Measurements from ENCODE around the gene SULT1A3.
"Not testable (repeated sequence)": the region's sequence is repeated elsewhere in the genome, so short reads cannot be mapped to it uniquely, and the experiment has no call there.

SULT1A3 gene

DNA sequence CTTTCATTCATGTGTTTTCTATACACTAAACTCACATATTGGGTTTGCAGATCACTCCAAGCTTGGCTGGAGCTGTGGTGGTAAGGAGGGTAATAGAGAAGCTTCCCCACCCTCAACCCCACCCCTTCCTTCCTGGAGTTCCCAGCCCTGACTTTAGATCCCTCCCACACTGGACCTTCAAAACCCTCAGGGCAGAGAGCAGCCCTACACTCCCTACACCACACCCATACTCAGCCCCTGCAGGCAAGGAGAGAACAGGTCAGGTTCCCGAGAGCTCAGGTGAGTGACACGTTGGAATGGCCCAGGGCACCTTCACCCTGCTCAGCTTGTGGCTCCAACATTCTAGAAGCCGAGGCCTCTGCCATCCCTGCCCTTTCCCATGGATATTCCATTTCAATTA lies at the start of gene SULT1A3:
Gene SULT1A3 (plus strand): TSS at position 207 of the 400 bp plus-strand sequence. CDS start 1,474 bp downstream, outside the sequence.
- not testable (repeated sequence) for DNase-seq

DNA sequence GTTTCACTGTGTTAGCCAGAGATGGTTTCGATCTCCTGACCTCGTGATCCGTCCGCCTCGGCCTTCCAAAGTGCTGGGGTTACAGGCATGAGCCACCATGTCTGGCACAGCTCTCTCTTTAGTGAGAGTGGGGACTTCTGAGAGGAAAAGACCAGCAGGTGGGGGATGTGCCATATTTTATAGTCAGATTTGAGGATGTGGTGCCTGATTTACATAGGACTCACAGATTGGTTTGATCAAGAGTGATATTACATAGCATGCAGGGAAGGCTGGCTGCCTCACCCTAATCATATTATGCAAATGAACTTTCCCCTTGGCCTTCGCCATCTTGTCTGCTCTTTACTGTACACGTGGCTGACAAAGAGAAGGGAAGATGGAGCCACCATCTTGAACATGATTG lies 48.0 kb upstream of the SULT1A3 start:
- DNase-seq = no peak

DNA sequence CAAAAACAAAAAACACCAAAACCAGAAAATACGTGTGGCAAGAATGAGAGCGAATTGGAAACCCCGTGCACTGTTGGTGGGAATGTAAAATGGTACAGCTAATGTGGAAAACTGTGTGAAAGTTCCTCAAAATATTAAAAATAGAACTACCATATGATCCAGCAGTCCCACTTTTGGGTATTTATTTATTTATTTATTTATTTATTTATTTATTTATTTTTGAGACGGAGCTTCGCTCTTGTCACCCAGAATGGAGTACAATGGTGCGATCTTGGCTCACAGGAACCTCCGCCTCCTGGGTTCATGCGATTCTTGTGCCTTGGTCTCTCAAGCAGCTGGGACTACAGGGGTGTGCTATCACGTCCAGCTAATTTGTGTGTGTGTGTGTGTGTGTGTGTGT lies 46.5 kb upstream of the SULT1A3 start:
- no peak for DNase-seq

DNA sequence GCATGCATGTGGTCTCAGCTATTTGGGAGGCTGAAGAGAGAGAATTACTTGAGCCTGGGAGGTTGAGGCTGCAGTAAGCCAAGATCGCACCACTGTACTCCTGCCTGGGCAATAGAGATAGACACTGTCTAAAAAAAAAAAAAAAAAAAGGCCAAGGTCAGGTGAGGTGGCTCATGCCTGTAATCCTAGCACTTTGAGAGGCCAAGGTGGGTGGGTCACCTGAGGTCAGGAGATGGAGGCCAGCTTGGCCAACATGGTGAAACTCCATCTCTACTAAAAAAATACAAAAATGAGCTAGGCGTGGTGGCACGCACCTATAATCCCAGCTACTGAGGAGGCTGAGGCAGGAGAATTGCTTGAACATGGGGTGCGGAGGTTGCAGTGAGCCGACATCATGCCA lies 43.9 kb upstream of the SULT1A3 start:
- no peak for DNase-seq

DNA sequence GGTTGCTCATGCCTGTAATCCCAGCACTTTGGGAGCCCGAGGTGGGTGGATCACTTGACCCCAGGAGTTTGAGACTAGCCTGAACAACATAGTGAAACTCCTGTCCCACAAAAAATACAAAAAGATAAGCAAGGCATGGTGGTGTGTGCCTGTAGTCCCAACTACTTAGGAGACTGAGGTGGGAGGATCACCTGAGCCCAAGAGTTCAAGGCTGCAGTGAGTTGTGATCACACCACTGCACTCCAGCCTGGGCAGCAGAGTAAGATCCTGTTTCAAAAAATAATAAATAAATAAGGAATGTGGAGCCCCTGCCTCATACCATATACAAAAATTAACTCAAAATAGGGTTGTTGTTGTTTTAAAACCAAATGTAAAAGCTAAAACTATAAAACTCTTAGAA lies 41.8 kb upstream of the SULT1A3 start:
- no peak for DNase-seq

DNA sequence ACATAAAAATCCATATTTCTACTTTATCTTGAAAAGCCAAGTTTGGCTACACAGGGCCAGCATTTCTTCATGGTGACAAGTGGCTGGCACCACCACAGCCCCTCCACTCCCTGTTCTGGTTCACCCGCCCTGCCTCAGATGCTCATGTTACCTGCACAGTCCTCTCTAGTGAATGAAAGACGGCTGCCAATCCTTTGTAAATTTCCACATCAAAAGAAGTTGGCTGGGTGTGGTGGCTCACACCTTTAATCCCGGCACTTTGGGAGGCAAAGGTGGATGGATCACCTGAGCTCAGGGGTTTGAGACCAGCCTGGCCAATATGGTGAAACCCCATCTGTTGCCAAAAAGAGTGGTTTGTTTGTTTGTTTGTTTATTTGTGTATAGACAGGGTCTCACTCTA lies 35.5 kb upstream of the SULT1A3 start:
- DNase-seq = no peak

DNA sequence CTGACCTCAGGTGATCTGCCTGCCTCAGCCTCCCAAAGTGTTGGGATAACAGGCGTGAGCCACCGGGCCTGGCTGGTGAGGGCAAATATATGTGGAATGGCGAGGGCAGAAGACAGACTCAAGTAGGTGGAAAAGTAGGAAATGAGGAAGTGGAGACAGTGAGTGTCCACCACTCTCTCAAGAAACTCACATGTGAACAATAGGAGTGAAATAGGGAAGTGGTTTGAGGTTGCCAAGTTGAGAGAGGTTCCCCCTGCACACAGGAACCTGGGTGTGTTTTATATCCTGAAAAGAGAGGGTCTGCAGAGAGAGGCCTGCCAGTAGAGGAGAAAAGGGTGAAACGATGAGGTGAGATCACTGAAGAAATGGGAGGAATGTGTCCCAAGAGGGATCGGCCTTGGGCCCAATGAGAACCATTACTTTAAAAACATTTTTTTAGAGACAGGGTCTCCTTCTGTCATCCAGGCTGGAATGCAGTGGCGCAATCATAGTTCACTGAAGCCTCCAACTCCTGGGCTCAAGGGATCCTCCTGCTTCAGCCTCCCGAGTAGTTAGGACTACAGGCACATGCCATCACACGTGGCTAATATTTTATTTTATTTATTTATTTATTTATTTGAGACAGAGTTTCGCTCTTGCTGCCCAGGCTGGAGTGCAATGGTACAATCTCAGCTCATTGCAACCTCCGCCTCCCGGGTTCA lies 32.7 kb upstream of the SULT1A3 start:
- peak; percentile 8 for DNase-seq

DNA sequence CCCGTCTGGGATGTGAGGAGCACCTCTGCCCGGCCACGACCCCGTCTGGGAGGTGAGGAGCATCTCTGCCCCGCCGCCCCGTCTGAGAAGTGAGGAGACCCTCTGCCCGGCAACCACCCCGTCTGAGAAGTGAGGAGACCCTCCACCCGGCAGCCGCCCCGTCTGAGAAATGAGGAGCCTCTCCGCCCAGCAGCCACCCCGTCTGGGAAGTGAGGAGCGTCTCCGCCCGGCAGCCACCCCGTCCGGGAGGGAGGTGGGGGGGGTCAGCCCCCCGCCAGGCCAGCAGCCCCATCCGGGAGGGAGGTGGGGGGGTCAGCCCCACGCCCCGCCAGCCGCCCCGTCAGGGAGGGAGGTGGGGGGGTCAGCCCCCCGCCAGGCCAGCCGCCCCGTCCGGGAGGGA lies 30.3 kb upstream of the SULT1A3 start:
- DNase-seq = not testable (repeated sequence)

DNA sequence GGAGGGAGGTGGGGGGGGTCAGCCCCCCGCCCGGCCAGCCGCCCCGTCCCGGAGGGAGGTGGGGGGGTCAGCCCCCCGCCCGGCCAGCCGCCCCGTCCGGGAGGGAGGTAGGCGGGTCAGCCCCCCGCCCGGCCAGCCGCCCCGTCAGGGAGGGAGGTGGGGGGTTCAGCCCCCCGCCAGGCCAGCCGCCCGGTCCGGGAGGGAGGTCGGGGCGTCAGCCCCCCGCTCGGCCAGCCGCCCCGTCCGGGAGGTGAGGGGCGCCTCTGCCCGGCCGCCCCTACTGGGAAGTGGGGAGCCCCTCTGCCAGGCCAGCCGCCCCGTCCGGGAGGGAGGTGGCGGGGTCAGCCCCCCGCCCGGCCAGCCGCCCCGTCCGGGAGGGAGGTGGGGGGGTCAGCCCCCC lies 29.6 kb upstream of the SULT1A3 start:
- not testable (repeated sequence) for DNase-seq

DNA sequence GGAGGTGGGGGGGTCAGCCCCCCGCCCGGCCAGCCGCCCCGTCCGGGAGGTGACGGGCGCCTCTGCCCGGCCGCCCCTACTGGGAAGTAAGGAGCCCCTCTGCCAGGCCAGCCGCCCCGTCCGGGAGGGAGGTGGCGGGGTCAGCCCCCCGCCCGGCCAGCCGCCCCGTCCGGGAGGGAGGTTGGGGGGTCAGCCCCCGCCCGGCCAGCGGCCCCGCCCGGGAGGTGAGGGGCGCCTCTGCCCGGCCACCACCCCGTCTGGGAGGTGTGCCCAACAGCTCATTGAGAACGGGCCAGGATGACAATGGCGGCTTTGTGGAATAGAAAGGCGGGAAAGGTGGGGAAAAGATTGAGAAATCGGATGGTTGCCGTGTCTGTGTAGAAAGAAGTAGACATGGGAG lies 28.9 kb upstream of the SULT1A3 start:
- not testable (repeated sequence) for DNase-seq

DNA sequence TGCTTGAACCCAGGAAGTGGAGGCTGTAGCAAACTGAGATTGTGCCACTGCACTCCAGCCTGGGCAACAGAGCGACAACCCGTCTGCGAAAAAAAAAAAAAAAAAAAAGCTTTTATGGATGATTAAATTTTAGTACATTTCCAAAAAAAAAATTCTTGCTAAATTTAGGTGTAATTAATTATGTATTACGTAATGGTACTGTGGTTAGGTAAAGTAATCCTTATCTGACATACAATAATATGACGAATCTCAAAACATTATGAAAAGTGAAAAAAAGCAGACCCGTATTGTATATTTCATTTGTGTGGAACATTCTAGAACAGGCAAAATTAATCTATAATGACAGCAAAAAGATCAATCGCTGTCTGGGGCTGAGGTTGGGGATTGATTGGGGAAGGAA lies 26.0 kb upstream of the SULT1A3 start:
- DNase-seq = no peak

DNA sequence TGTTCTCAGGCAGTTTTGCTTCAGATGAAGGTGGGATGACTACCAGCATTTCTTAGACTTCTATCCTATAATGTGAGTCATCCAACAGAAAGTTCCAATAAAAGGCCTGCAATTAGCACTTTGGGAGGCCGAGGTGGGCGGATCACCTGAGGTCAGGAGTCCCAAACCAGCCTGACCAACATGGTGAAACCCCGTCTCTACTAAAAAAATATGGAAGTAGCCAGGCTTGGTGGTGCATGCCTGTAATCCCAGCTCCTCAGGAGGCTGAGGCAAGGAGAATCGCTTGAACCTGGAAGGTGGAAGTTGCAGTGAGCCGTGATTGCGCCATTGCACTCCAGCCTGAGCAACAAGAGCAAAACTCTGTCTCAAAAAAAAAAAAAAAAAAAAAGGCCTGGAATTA lies 22.2 kb upstream of the SULT1A3 start:
- not testable (repeated sequence) for DNase-seq

DNA sequence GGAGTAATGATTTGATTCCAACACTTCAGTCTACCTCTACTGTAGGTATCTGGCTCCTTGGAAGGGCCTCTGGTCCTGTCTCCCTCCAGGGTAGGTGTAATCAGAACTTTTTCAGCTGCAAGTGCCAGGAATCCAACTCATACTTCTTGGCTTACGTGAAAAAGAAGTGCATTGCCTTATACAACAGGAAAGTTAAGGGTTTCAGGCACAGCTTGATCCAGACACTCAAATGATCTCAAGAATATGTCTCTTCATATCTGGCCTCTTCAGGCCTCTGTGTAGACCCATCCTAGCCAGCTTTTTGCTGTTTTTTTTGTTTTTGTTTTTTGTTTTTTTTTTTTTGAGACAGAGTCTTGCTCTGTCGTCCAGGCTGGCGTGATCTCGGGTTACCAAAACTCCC lies 19.9 kb upstream of the SULT1A3 start:
- no peak for DNase-seq

DNA sequence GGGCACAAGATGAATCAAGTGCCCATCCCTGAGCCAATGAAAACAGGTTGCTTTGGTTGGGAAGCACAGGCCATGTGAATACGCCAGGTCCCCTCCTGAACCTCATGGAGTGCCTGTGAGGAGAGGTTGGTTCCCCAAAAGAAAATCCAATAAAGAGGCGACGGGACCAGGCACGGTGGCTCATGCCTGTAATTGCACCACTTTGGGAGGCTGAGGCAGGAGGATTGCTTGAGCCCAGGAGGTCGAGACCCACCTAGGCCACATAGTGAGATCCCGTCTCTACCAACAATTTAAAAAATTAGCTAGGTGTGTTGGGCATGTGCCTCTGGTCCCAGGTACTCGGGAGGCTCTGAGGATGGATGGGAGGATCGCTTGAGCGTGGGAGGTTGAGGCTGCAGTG lies 19.1 kb upstream of the SULT1A3 start:
- DNase-seq = no peak

DNA sequence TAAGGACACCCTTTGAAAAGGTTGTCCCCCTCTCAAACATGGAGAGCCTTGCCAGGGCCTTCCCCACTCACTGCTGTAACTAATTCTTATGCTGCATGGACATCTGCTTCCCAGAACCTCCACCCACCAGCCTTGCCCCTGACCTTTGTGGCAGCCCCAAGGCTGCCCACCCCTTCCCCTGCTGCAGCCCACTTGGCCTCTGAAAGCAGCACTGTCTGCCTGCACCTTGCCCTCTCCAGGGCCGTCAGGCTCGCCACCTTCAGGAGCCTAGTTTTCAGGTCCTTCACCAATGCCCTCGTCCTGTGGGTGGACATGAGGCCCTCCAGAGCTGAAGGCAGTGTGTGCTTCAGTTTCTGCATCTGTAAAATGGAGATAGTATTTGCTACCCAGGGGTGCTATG lies 18.3 kb upstream of the SULT1A3 start:
- no peak for DNase-seq

DNA sequence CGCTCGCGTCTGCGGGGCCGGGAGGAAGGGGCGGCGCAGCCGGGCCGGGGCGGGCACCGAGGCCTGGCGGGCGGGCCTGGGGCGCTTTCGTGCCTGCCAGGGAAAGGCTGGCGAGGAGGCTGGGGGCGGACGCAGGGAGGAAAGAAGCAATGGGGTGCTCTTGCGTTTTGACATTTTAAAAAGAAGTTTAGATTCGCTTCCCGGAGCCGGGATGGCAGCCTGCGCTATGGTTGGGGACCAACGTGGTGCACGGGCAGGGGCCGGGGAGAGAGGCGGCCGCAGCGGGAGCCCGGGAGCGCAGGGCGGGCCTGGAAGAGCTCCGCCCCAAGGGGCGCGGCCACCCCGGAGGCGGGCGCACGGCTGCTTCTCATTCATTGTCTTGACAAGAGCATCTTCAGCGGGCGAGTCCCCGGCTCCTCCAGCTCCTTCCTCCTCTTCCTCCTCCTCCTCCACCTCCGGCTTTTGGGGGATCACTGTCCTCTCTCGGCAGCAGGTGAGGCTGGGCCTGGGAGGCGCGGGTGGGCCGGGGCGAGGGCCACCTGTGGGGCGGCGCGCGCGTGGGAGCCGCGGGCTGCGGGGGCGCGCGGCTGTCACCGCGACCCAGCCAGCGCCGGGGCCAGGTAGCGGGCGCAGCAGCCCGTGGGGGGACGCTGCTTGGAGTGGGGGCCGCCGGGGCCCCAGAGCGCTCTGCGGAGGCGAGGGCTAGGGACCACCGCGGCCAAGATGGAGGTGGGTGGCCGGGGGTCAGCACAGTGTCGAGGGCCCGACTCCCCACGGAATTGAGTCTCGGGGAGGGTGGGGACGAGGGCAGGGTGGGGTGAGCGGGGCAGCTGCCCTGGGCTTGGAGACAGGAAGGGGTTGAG lies 15.6 kb upstream of the SULT1A3 start, which contains the start of gene CORO1A:
Gene CORO1A (plus strand): TSS at position 370 of the 863 bp plus-strand sequence. CDS start 1,608 bp downstream, outside the sequence.
- peak; percentile 94 for DNase-seq

DNA sequence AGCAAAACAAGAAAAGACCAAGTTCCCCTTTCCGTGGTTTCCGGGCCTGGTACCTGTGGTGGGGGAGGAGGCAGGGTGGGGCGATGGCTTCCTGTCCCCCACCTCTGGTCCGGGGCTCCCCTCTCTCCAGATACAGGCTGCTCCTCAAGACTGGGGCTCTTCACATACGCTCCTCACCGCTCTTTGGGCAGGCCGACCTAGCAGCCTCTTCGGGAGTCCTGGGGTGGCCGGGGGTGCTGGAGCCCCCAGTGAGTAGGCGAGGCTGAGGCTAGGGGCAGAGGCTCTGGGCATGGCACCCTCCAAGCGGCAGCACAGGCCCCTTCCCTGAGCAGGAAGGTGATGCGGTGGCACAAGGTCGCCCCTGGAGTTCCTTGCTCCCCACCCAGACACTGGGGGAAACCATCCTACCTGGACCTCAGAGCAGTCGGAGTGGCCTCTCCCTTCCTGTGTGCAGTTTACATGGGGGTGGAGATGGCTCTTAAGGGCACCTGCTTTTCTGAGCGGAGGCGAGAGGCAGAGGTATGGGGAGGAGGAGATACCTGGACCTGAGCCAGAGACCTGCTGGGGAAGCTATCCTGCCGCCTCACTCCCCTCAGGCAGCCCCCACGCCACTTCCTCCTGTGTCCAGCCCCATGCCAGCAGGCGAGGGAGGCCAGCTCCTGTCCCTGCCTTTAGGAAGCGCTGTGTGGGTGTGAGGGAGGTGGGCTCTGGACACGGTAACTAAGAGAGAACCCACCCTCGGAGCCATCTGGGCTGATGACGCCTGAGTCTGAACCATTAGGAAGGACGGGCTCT lies 14.8 kb upstream of the SULT1A3 start:
- peak; percentile 89 for DNase-seq

DNA sequence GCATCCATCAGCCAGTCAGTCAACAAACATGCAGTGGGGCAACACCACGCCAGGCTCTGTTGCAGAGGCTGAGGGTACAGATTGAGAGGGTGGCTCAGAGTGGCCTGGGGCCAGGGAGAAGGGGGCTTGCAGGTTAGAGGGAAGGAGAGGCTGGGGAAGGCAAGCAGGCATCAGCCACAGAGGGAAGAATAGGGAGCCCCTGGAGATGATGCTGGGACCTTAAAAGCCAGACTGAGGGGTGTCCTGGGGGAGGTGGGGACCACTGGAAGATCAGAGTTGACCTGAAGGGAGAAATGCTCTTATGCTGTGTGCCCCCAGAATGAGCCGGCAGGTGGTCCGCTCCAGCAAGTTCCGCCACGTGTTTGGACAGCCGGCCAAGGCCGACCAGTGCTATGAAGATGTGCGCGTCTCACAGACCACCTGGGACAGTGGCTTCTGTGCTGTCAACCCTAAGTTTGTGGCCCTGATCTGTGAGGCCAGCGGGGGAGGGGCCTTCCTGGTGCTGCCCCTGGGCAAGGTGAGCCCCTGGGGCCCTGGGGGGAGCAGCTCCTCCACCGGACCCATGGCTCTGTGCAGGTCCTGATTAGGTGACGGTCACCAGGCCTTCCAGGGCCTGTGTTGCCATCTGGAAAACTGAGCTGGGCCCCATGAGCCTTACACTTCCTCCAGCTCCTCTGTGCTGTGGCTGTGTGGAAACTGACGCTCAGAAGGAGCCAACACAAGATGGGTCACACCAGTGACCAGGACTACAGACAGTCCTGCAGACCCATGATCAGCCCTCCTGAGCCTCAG lies 14.0 kb upstream of the SULT1A3 start:
- peak; percentile 65 for DNase-seq

DNA sequence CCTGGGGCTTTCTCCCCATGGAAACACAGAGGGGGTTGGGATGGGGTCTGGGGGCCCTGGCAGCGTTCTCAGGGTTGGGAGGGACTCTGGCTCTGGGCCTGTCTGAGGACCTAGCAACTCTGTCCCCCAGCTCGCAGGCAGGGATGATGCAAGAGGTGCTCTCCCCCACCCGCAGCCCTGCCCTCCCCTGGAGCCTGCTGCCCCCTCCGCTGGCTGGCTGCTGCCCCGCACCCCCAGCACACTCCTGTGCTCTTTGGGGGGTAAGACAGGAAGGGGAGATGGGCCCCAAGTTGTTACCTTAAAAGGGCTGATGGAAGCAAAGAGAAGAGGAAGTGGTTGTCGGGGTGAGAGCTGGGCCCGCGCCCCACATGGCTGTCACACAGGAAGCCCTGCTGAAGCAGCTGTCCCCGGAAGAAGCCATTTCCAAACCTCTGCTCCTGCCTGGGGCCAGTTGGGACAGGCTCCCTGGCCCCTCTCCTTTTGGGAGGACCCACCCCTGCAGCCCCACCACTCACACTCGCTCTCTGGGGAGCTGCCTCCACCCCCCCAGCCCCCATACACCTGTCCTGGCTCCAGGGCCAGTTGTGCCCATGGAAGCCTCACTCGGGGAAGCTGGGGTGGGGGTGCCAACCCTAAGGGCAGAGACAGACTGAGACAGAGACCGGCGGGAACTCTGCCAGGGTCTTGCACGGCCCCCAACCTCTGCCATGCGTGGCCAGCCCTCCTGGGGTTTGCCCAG lies 13.2 kb upstream of the SULT1A3 start:
- peak; percentile 96 for DNase-seq

DNA sequence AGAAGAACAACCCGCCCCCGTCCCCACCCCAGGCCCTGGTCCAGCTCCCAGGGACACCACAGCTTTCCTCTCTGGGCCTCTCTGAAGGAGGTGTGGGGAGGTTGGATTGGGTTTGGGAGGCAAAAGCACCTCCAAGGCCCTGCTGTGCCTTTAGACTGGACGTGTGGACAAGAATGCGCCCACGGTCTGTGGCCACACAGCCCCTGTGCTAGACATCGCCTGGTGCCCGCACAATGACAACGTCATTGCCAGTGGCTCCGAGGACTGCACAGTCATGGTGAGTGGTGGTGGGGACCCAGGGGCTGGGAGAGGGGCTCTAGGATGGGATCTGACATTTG lies 12.6 kb upstream of the SULT1A3 start:
- DNase-seq = no peak

DNA sequence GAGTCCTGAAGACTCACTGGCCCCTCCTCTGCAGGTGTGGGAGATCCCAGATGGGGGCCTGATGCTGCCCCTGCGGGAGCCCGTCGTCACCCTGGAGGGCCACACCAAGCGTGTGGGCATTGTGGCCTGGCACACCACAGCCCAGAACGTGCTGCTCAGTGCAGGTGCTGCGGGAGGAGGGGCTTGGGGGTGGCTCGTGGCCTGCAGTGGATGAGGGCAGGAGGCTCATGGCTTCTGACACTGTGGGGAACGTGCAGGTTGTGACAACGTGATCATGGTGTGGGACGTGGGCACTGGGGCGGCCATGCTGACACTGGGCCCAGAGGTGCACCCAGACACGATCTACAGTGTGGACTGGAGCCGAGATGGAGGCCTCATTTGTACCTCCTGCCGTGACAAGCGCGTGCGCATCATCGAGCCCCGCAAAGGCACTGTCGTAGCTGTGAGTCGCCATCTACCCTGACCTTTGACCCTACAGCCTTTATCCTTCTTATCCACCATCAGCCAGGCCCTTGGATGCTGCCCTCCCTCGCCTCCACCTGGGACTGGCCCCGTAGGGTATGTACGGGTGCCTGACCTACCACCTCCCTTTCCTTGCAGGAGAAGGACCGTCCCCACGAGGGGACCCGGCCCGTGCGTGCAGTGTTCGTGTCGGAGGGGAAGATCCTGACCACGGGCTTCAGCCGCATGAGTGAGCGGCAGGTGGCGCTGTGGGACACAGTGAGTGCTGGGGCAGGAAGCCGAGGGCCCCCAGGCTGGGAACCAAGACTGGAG lies 12.1 kb upstream of the SULT1A3 start:
- peak; percentile 92 for DNase-seq
